ENCODE data around the gene FRMD4A.

- TF ChIP-seq CTCF (conservative IDR thresholded peaks at IDR 0.05; ENCODE audit: low read length) (no peak), EZH2phosphoT487 (IDR thresholded peaks at IDR 0.05; ENCODE audit: borderline replicate concordance, low read depth, low read length) (no peak)
These were observed 611.9 kb downstream of the FRMD4A start for GRCh38 chr10:13718820-13719219.
